GM21381 (cell line): Measurements from ENCODE around the gene MLH3.

ENCODE experiments used
- ATAC-seq: cut with Tn5 transposase; IDR thresholded peaks from one replicate; pipeline ENCODE4 v1.9.1; 2021; ENCODE audit warnings: mild to moderate bottlenecking, moderate library complexity; ENCODE audit not compliant: unreplicated experiment

Gene MLH3

DNA sequence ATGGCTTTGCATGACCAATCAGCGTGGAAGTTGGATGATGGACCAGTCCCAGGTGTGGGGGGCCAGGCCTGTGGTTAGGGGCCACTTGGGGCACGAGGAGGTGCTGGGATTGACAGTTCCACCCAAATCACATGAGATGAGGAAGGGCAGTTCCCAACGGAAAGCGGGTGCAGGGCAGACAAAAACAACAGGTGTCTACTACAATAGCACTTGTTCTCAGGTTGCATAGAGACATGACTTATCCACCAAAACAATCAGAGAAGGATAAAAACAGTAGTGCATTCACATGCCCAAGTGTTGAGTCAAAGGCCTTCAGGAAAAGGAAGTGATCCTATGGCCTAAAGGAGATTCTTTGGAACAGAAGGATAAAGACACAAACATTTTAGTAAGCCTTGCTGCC is 63.1 kb downstream of the MLH3 start:
- ATAC-seq = no peak

DNA sequence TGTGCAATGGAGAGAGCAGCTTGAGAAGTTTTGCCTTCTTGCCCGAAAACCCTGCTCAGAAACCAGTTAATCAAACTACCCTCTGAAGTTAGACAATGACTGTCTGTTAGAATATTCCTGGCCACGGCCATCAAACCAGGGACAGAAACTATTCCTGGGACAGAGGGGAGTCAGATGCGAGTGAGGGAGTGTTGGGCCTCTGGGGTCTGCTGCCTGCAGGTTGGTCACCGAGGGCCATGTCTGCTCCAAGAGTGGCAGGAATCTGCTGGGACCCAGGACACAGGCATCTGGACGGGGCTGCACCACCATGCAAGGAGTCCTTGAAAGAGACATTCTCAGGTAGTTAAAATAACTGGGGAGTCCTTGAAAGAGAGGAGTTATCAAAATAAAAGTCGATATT is 65.5 kb downstream of the MLH3 start:
- no peak for ATAC-seq

DNA sequence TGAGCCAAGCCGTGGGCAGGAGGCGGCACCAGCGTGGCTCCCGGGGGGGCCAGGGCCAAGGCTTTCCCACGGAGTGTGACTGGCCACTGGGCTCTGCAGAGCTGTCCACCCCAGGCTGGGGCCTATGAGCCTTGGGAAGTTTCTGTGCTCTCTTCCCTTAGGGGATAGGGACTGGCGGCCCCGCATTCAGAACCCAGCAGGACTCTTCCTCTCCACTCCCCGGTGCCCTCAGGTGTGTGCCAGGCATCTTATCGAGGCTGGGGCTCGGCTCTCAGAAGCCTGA is 66.3 kb downstream of the MLH3 start:
- ATAC-seq = no peak

DNA sequence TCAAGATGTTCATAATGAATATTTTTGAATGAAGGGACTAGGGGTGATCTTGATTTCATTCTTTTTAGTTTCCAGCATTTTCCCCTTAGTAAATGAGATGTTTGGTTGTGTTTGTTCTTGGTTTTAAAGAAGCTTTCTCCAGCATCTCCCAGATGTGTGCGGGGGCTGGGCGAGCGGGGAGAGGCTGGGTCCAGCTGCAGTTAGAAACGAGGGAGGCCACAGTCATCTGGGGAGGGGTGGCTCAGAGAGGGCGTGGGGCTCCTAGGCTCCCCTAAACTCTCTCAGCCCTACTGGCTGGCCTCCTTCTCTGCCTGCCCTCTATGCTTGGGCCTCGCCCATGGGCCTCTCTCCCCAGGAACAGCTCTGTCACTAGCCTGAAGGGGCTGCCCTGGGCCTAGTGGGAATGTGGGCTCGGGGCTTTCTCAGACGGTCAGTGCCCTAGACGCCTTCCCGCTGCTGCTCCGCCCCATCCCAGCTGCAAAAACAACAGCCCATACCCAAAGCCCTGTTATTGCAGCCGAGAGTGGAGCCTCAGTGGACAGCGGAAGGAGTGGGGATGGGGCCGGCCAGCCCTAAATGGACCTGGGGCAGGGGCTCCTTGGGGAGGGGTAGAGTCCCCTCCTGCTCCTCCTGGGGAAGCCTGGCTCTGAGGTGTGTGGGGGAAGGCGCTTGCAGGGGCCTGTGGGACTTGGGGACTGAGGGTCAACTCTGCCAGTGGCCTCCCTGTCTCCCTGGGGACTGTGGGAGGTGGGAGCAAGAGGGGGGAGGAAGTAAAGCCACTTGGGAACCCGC is 66.8 kb downstream of the MLH3 start:
- ATAC-seq = no peak

DNA sequence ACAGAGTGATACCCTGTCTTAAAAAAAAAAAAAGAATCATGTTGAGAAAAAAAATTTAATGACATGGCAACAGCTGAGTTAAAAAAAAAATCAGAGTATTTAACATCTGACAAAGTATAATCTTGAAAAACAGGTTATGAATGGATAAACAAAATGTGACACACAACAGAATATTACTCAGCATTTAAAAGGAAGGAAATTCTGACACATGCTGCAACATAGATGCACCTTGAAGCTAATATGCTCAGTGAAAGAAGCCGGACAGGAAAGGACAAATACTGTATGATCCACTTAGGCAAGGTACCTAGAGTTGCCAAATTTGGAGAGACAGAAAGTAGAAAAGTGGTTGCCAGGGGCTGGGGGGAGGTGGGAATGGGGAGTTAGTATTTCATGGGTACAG is 67.9 kb downstream of the MLH3 start:
- ATAC-seq = no peak

DNA sequence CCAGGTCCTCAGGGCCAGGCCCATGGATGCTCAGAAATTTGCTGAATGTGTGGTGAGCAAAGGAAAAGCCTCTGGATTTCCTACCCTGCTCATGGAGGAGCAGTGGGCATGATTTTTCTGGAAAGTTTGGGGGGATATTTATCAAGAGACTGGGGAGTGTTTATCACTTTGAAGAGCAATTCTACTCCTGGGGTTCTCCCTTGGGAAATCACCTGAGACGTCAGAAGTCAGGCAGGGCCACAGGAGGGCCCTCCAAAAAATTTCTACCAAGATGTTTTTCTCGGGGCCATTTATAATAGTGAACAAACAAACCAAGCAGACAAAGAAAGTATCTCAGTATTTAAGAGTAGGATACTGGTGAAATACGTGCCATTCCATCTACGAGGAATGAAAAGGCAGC is 68.6 kb downstream of the MLH3 start:
- no peak for ATAC-seq

DNA sequence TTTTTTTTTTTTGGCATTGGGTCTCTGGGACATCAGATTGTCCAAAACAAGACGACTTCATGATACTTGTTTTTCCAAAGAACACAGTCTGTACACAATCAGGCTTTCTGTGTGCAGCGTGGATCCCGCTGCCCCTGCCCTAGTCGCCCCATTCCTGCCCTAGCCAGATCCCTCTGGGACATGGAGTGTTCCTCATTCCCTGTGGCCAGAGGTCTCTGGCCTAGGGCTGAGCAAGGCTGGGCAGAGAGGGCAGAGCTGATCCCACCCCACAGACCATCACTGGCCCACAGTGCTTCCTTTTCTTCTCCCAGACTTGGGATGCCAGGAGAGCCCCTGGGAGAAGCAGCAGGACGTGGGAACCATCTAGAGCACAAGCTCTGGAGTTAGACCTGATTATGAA is 69.4 kb downstream of the MLH3 start:
- ATAC-seq = no peak

DNA sequence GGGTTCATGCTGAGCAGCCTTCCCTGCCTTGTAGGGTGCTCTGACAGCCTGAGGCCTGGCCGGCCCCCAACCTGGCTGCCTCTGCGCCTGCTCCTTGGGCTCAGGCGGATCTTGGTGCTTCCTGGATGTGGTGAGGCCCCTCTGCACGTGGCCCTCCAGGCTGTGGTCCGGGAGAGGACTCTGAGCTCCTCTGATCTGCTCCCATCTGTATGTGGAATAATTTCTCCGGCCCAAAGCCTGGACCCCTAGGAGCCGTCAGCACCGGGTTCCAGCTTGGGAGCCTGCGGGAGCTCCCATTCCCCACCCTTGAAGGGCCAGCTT is 69.8 kb downstream of the MLH3 start:
- no peak for ATAC-seq

DNA sequence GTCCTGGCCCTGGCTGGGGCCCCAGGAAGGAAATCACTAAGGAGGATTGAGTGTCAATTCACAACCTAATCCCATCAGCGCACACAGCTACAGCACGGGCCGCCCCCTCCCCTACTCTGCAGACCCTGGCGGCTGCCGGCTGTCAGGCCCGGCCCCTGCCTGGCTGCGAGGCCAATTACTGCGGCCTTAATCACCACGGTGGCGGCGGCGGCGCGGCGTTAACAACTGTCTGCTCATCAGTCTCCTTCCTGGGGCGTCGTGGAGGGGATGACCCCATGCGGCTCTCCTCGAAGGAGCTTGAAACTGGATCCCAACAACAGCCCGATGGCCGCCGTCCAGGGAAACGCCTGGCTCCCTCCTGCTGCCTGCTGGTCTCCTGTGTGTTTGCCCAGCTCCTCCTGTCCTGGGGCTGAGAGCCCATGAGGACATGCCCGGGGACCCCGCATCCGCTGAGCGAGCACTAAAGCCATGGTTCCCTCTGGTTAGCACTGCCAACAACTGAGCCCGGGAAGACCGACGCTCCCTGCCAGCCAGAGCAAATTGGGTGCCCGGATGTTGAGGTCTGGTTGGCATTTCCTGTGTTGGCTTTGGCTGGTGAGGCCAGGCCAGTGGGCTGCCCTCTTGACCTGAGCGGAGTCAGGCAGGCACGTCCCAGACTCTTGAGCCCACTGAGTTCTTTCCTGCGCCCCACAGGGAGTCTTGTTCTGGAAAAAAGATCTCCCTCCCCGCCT is 70.4 kb downstream of the MLH3 start:
- ATAC-seq = no peak

DNA sequence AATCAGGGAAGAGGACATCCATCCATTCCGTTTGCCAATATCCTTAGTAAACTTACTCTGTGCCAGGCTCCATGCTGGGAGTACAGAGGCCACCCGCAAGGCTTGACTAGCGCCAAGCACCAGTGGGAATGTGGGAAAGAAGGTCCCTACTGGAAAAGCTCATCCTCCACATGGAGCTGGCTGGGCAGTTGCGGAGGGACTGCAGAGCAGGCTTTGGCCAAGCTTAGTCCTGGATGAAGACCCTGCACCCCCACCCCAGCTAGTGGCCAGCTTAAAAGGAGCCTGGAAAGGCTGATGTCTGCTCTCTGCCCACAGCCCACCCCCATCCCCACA is 70.9 kb downstream of the MLH3 start:
- no peak for ATAC-seq

DNA sequence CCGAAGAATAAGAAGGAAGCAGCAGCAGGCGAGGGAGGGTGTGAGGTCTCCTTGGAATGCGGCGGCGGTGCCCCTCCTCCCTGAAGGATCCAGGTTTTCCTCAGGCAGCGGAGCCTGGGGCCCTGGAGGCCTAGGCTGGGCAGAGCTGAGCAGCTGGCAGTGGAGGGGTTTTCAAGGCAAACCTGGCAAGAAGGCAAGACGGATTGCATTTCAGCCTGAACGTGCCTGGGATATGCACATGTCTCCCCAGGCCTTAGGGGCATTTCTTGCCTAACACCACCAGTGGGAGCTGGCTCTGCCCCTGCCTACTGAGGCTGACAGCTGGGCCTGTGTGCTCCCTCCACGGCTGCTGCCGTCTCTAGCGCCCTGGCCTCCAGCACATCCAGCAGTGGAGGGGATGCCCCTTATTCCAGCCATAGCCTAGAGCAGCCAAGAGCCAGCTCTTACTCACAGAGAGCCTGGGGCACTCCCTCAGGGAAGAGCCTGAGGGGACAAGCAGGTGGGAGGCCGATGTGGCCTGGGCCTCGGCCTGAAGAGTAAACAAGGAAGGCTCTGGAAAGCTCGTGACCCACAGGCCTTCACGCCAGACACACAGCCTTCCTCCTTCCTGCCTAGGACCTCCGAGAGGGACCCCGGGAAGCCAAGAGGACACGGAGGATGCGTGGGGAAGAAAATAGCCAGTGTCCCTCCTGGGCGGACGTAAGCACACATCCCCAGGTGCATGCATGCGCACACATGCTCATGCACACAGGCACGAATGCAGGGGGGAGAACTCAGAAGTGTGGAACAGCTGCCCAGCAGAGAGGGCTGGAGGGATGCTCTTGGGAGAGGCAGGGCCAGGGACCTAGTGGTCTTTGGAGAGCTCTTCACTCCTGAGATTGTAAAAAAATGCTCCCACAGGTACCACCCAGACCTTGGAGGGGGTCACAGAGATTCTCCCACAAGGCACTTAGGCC is 71.5 kb downstream of the MLH3 start:
- ATAC-seq = no peak

DNA sequence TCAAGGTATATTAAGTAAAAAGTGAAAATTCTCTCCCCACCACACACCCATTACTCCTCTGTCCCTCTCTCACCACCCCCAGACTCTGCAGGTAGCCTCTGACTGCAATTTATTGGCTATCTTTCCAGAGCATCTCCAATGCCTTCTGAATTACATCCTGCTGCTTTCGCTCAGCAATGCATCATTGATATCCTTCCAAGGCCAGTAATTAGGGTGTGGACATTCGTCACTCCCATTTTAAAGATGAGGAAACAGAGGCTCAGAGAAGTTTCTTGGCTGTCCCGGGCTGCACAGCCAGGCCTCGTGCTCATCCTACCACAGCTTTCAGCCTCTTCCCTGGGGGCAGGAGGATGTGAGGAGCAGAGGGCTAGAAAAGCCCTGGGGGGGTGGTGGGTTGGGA is 72.2 kb downstream of the MLH3 start:
- no peak for ATAC-seq

DNA sequence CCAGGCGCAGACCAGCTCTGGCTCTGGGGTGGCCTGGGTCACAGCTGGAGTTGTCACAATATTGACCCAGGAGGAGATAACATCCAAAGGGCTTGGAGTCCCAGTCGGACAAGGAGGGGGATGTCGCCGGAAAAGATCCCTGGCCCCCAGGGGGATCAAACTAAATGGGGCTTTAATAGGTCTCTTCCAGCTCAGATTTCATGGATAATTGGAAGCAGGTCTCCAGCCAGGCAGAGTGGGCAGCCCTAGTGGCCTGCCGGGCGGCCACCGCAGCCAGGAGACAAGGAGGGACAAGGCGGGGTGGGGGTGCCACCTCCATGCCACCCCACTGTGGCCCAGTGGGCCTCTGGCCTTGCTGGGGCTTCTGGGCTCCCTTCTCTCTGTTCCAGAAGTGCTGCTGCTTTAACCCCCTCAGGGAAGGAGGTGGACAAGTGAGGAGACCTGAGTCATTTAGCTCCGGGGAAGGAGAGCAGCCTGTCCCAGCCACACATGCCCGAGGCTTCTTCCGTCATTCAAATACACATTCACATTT is 72.8 kb downstream of the MLH3 start:
- no peak for ATAC-seq

DNA sequence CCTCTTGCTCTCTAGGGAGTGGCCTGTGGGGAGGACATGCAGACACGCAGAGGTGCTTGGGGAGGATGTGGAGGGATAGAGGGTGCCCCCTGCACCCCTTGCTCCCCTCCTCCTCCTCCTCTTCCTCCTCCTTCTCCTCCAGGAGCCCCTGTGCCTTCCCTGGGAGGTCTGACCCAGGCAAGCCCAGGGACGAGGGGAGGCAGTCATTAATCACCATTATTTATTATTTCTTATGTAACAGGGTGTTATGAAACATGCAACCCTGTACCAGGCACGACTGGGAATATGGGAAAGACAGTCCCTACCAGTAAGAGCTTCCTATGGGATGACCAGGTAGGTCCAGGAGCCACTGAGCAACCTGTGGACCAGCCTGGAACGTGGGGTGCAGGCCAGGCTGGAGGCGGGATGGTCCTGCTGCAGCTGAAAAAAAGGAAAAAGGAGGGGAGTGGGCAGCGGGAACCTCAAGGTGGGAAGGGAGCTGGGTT is 73.3 kb downstream of the MLH3 start:
- no peak for ATAC-seq

DNA sequence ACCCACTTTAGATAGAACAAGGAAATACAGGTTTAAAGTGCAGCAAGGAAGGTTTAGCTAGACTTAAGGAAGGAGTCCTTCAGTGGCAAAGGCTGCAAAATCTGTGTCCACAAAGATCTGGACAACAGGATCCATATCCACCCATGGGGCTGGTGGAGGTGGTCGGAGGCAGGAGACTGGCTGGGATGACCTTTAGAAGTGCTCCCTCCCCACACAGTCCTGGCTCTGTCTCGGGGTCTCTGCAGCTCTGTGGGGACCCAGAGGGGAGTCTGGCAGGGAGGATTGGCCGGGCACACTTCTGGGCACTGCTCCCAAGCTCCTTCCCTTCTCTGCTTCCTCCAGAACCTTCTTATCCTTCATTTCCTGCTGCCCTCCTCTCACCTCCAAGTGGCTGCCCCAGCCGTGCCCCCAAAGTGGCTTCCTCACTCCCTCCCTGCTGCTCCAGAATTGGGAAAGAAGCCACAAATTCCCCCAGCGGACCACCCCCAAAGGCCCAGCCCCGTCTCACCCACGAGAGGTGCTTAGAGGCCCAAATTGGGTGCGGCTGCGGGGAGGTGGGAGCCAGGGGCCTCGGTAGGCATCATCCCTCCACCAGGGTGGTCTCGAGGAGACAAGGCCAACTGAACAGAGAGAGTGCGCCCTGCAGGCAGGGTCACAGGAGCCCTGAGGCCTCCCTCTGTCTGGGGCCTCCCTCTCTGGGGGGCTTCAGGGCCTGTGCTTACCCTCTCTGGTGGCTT is 73.9 kb downstream of the MLH3 start:
- no peak for ATAC-seq

DNA sequence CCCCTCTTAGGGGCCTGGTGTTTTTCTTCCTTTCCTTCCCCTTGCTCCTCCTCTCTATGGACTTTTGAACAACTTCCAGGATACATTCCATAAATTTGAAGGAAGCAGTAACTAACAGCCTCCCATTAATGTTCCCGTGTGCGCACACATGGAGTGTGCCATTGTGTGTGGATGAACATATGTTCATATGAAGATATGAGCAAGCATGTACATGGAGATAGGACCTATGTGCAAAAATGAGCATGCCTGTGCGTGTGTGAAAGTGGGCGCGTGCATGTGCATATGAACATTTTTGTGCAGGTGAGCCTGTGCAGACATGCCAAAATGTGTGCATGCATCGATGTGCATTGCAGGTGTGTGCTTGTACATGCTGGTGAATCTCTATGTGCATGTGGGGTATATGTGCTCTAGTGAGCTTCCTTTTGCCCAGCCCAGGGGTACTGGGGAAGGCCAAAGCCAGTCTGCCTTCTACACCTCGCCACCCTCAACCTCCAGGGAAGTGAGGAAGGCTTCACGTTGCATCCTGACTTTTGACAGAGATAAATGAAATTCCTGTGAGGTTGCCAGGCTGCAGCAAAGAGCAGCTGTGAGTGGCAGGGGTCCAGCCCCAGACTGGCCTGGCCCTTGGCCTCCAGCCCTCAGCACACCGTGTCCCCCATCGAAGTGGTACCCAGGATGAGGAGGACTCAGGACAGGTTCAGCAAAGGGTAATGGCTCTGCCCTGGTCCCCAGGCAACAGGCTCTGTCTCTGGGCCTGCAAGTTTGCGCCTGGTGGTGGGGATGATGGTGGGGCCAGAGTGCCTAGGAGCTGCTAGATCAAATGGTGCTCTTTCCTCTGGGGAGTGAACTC is 74.8 kb downstream of the MLH3 start:
- no peak for ATAC-seq

DNA sequence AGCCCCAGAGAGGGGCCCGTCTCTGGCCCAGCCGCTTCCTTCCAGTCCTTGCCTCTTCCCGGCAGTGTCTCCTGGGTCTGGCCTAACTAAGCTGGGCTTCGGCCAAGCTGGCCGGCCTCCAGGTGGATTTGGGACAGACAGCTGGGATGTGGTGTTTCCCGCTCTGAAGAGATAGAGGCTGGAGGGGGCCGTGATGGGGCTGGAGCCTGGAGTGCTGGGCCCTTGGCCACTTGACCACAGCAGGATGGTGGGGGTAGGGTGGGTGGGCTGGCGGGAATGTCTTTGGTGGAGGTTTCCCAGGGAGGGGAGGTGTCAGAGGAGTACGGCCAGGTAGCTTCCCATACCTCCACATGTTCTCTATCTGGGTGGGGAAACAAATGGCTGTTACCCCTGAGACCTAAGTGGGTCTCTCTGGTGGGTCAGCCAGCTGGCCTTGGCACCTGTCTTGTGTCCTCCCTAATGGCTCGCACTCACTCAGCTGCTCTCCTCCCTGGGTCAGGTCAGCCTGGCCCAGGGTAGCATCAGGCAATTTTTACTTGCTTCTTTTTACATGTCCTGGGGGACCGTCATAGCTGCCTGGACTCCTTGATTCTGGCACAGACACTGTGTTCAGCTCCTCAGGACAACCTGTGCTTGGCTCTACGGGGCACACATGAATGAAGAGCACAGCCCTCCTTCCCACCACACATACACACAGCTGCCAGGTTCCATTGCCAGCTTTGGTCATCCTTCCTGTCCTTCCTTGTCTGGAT is 76.0 kb downstream of the MLH3 start:
- no peak for ATAC-seq

DNA sequence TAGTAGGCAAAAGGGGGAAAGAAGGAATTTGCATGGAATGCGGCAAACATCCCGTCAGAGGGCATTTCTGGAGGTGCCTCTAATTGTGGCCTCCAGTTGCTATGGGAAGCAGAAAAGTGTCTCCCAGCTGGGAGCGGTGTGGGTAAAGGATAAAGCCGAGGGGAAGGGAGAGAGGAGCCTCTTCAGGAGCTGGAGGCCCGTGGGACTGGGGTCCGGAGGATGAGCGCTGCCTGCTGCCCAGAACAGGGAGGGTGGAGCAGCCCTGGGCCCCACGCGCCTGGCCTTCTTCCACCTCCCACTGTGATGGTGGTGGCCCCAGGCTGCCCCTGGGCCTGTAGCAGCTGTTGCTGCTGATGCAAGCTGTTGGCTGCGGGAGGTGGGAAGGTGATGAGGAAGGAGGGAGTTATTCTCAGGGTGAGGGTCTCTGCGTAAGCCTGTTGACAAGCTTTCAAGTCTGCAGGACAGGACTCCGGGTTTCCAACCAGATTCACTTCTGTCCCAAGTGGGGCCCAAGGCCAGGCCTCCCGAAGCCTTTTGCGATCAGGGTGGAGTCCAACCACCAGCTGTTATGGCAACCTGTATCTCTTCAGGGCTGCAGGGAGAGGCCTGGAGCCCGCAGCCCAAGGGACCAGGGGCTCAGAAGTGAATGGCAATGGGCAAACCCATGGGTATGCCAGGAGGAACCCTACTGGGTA is 76.8 kb downstream of the MLH3 start:
- no peak for ATAC-seq

DNA sequence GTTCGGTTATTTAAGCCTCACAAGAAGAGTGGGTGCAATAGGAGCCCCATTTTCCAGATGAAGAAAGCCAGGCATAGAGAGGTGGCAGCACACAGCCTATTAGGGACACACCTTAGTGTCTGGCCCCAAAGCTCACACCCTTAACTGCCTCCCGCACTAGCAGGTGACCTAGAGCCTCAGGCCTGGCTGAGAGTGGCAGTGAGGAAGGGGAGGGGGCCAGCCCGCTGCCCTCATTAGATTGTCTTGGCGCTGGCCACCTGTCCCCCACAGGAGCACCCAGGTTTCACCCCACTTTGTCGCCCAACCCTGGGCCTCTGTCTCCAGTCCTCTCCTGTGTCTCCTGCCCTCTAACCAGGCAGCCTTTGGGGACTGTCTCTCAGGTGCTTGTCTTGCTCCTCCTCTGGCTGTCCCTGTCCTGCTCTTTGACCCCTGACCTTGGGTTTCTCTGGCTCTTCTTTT is 77.3 kb downstream of the MLH3 start:
- no peak for ATAC-seq
